ENCODE measurements around the gene FUT7.

GRCh38 chr9:137080260-137081122, 48.6 kb upstream of the FUT7 start:
- TF ChIP-seq CTCF (conservative IDR thresholded peaks at IDR 0.05 in 1 of 2, IDR thresholded peaks at IDR 0.05 in 1 of 2; ENCODE audit: low read depth in 1 of 2, low read length in 2 of 2) (no peak), EZH2 (IDR thresholded peaks at IDR 0.05; ENCODE audit: low read length, missing control alignments) (no peak)
